HEK293 (cell line): Measurements from ENCODE around the gene MBP.

Experiments
- MZF1 ChIP-seq: fragments of 450-650 bp; formaldehyde crosslinking; IDR thresholded peaks from 2 replicates; pipeline ENCODE4 v1.5.1; 2017; ENCODE audit warnings: missing biosample characterization, missing genetic modification characterization, borderline replicate concordance
- REST ChIP-seq: fragments of 450-650 bp; formaldehyde crosslinking; IDR thresholded peaks from 2 replicates; pipeline ENCODE4 v1.5.1; 2016; ENCODE audit warnings: missing biosample characterization, missing genetic modification characterization
- SALL2 ChIP-seq: fragments of 450-650 bp; formaldehyde crosslinking; IDR thresholded peaks from 2 replicates; pipeline ENCODE4 v1.5.0; 2017; ENCODE audit warnings: missing biosample characterization, mild to moderate bottlenecking, missing genetic modification characterization, borderline replicate concordance
- SP2 ChIP-seq: fragments of 450-650 bp; formaldehyde crosslinking; IDR thresholded peaks from 2 replicates; pipeline ENCODE4 v1.5.1; 2016; ENCODE audit warnings: missing biosample characterization, missing genetic modification characterization
- TCF7L2 ChIP-seq: IDR thresholded peaks from 2 replicates; pipeline ENCODE4 v1.6.1; 2011; ENCODE audit warnings: low read depth, mild to moderate bottlenecking, inconsistent platforms, low read length, moderate library complexity, borderline replicate concordance
- YY1 ChIP-seq: fragments of 450-650 bp; formaldehyde crosslinking; IDR thresholded peaks from 2 replicates; pipeline ENCODE4 v1.5.1; 2018; ENCODE audit warnings: missing biosample characterization, missing genetic modification characterization
- ZBTB48 ChIP-seq: fragments of 450-650 bp; formaldehyde crosslinking; IDR thresholded peaks from 2 replicates; pipeline ENCODE4 v1.5.1; 2016; ENCODE audit warnings: missing biosample characterization, missing genetic modification characterization
- ZNF18 ChIP-seq: fragments of 450-650 bp; formaldehyde crosslinking; IDR thresholded peaks from 2 replicates; pipeline ENCODE4 v1.5.1; 2016; ENCODE audit warnings: missing biosample characterization, missing genetic modification characterization
- ZNF311 ChIP-seq: fragments of 450-650 bp; formaldehyde crosslinking; IDR thresholded peaks from 2 replicates; pipeline ENCODE4 v1.5.1; 2017; ENCODE audit warnings: missing biosample characterization, missing genetic modification characterization, borderline replicate concordance
- ZNF514 ChIP-seq: fragments of 450-650 bp; formaldehyde crosslinking; IDR thresholded peaks from 2 replicates; pipeline ENCODE4 v1.5.1; 2016; ENCODE audit warnings: missing biosample characterization, missing genetic modification characterization
- ZNF768 ChIP-seq: fragments of 450-650 bp; formaldehyde crosslinking; IDR thresholded peaks from 2 replicates; pipeline ENCODE4 v1.5.1; 2018; ENCODE audit warnings: missing biosample characterization, mild to moderate bottlenecking, missing genetic modification characterization
- ZSCAN5A ChIP-seq: fragments of 450-650 bp; formaldehyde crosslinking; IDR thresholded peaks from 2 replicates; pipeline ENCODE4 v1.5.1; 2016; ENCODE audit warnings: missing biosample characterization, missing genetic modification characterization
- TF ChIP-seq, protein P1 (sequence below): fragments of 450-650 bp; formaldehyde crosslinking; IDR thresholded peaks from 2 replicates; pipeline ENCODE4 v1.5.1; 2016; ENCODE audit warnings: missing biosample characterization, missing genetic modification characterization
- TF ChIP-seq, protein P2 (sequence below): fragments of 450-650 bp; formaldehyde crosslinking; IDR thresholded peaks from 2 replicates; pipeline ENCODE4 v1.5.1; 2016; ENCODE audit warnings: missing biosample characterization, missing genetic modification characterization

- no peak for TF ChIP-seq MZF1
- no peak for TF ChIP-seq SP2 (tag by site-specific recombination)
- no peak for TF ChIP-seq ZNF18 (tag by site-specific recombination)
- TF ChIP-seq, protein P1, sequence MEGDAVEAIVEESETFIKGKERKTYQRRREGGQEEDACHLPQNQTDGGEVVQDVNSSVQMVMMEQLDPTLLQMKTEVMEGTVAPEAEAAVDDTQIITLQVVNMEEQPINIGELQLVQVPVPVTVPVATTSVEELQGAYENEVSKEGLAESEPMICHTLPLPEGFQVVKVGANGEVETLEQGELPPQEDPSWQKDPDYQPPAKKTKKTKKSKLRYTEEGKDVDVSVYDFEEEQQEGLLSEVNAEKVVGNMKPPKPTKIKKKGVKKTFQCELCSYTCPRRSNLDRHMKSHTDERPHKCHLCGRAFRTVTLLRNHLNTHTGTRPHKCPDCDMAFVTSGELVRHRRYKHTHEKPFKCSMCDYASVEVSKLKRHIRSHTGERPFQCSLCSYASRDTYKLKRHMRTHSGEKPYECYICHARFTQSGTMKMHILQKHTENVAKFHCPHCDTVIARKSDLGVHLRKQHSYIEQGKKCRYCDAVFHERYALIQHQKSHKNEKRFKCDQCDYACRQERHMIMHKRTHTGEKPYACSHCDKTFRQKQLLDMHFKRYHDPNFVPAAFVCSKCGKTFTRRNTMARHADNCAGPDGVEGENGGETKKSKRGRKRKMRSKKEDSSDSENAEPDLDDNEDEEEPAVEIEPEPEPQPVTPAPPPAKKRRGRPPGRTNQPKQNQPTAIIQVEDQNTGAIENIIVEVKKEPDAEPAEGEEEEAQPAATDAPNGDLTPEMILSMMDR (tag by site-specific recombination) = no peak
- TF ChIP-seq ZSCAN5A = no peak
- TF ChIP-seq ZBTB48 (tag by site-specific recombination) = no peak
- no peak for TF ChIP-seq ZNF311
- no peak for TF ChIP-seq ZNF768 (tag by site-specific recombination)
- no peak for TF ChIP-seq ZNF514 (tag by site-specific recombination)
- no peak for TF ChIP-seq REST
- TF ChIP-seq, protein P2, sequence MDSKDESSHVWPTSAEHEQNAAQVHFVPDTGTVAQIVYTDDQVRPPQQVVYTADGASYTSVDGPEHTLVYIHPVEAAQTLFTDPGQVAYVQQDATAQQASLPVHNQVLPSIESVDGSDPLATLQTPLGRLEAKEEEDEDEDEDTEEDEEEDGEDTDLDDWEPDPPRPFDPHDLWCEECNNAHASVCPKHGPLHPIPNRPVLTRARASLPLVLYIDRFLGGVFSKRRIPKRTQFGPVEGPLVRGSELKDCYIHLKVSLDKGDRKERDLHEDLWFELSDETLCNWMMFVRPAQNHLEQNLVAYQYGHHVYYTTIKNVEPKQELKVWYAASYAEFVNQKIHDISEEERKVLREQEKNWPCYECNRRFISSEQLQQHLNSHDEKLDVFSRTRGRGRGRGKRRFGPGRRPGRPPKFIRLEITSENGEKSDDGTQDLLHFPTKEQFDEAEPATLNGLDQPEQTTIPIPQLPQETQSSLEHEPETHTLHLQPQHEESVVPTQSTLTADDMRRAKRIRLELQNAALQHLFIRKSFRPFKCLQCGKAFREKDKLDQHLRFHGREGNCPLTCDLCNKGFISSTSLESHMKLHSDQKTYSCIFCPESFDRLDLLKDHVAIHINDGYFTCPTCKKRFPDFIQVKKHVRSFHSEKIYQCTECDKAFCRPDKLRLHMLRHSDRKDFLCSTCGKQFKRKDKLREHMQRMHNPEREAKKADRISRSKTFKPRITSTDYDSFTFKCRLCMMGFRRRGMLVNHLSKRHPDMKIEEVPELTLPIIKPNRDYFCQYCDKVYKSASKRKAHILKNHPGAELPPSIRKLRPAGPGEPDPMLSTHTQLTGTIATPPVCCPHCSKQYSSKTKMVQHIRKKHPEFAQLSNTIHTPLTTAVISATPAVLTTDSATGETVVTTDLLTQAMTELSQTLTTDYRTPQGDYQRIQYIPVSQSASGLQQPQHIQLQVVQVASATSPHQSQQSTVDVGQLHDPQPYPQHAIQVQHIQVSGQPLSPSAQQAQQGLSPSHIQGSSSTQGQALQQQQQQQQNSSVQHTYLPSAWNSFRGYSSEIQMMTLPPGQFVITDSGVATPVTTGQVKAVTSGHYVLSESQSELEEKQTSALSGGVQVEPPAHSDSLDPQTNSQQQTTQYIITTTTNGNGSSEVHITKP (tag by site-specific recombination) = no peak
- TF ChIP-seq SALL2 = no peak
- no peak for TF ChIP-seq YY1 (tag by site-specific recombination)
- no peak for TF ChIP-seq TCF7L2
Observed at GRCh38 chr18:77078690-77079070, 53.9 kb downstream of the MBP start.
